Sigmoid colon (tissue), 4 donors: ENCODE results near the gene KLHL35.

Source experiments
- CTCF ChIP-seq, 4 experiments: fragments of 450-650 bp in 3 of 4; fragments of 200-600 bp in 1 of 4; IDR thresholded peaks; one replicate each; pipeline ENCODE4 v1.5.1; 2016 to 2019; ENCODE audit warnings: antibody characterized with exemption in 4 of 4, mild to moderate bottlenecking in 3 of 4, moderate library complexity in 2 of 4
- POLR2AphosphoS5 ChIP-seq, 4 donors: sonication (generic); formaldehyde crosslinking; IDR thresholded peaks; one replicate each; pipeline ENCODE4 v1.6.1; 2017; ENCODE audit warnings: antibody characterized with exemption in 4 of 4

- TF ChIP-seq POLR2AphosphoS5 (IDR thresholded peaks at IDR 0.05) (no peak), CTCF (IDR thresholded peaks at IDR 0.05) (no peak)
Observed at GRCh38 chr11:75447415-75447814, 14.4 kb upstream of the KLHL35 start.
